ENCODE data around the gene RYR2.
"Not testable (repeated sequence)": the region's sequence is repeated elsewhere in the genome, so short reads cannot be mapped to it uniquely, and the experiment has no call there.

Gene RYR2

GRCh38 chr1:237091691-237092090 is 49.7 kb downstream of the RYR2 start:
- no peak for DNase-seq

GRCh38 chr1:237093691-237094090 is 51.7 kb downstream of the RYR2 start:
- DNase-seq, result no peak

- DNase-seq, result no peak
These were observed 56.6 kb downstream of the RYR2 start for GRCh38 chr1:237098541-237098940.

- DNase-seq, result no peak
These were observed 61.0 kb downstream of the RYR2 start for GRCh38 chr1:237103021-237103420.

- no peak for DNase-seq
These were observed 62.1 kb downstream of the RYR2 start for GRCh38 chr1:237104096-237104495.

- no peak for DNase-seq
These were observed 63.8 kb downstream of the RYR2 start for GRCh38 chr1:237105826-237106225.

- DNase-seq, result no peak
These were observed 66.5 kb downstream of the RYR2 start for GRCh38 chr1:237108297-237109040.

- DNase-seq, result no peak
These were observed 69.8 kb downstream of the RYR2 start for GRCh38 chr1:237111807-237112206.

- DNase-seq, result no peak
These were observed 70.7 kb downstream of the RYR2 start for GRCh38 chr1:237112663-237113062.

GRCh38 chr1:237115035-237115434 is 73.1 kb downstream of the RYR2 start:
- DNase-seq, result no peak

- DNase-seq, result no peak
These were observed 77.1 kb downstream of the RYR2 start for GRCh38 chr1:237119091-237119490.

GRCh38 chr1:237120683-237121082 is 78.7 kb downstream of the RYR2 start:
- DNase-seq, result no peak

- DNase-seq, result peak; percentile 0
These were observed 83.0 kb downstream of the RYR2 start for GRCh38 chr1:237124856-237125462.

- no peak for DNase-seq
These were observed 84.2 kb downstream of the RYR2 start for GRCh38 chr1:237126180-237126579.

GRCh38 chr1:237127301-237127700 is 85.3 kb downstream of the RYR2 start:
- DNase-seq, result not testable (repeated sequence)

- DNase-seq, result no peak
These were observed 91.9 kb downstream of the RYR2 start for GRCh38 chr1:237133921-237134320.

GRCh38 chr1:237134929-237135328 is 92.9 kb downstream of the RYR2 start:
- DNase-seq, result no peak

GRCh38 chr1:237138551-237138950 is 96.6 kb downstream of the RYR2 start:
- no peak for DNase-seq

- no peak for DNase-seq
These were observed 97.7 kb downstream of the RYR2 start for GRCh38 chr1:237139732-237140131.

- DNase-seq, result no peak
These were observed 99.0 kb downstream of the RYR2 start for GRCh38 chr1:237140986-237141385.

- no peak for DNase-seq
These were observed 99.5 kb downstream of the RYR2 start for GRCh38 chr1:237141502-237141901.

GRCh38 chr1:237145379-237146135 is 103.6 kb downstream of the RYR2 start:
- DNase-seq, result no peak

GRCh38 chr1:237146241-237146640 is 104.3 kb downstream of the RYR2 start:
- no peak for DNase-seq

- DNase-seq, result no peak
These were observed 107.9 kb downstream of the RYR2 start for GRCh38 chr1:237149857-237150256.
